ENCODE measurements around the gene TPP2.

TPP2 gene

GRCh38 chr13:102697929-102698648, 101.3 kb downstream of the TPP2 start:
- Histone ChIP-seq H3K36me3 (ENCODE audit: insufficient read depth, low read depth, low read length) (no peaks in the 10 kb centered on the region), H3K27me3 (ENCODE audit: insufficient read depth, low read length) (no peaks in the 10 kb centered on the region), H3K9me3 (ENCODE audit: insufficient read depth, low read depth, low read length) (no peaks in the 10 kb centered on the region), H3K9ac (ENCODE audit: low read depth, low read length) (no peak overlapping the region), H3K4me1 (ENCODE audit: insufficient read depth, low read length) (no peaks in the 10 kb centered on the region; the same call in 1 of the 2 replicates), H3K27ac (ENCODE audit: low read length) (no peak overlapping the region), H3K4me3 (ENCODE audit: low read length) (no peak overlapping the region)

GRCh38 chr13:102698649-102698980, 101.8 kb downstream of the TPP2 start:
- Histone ChIP-seq H3K9me3 (ENCODE audit: insufficient read depth, low read depth, low read length) (no peaks in the 10 kb centered on the region), H3K27me3 (ENCODE audit: insufficient read depth, low read length) (no peaks in the 10 kb centered on the region), H3K9ac (ENCODE audit: low read depth, low read length) (no peak overlapping the region), H3K36me3 (ENCODE audit: insufficient read depth, low read depth, low read length) (no peaks in the 10 kb centered on the region), H3K27ac (ENCODE audit: low read length) (no peak overlapping the region), H3K4me3 (ENCODE audit: low read length) (no peak overlapping the region), H3K4me1 (ENCODE audit: insufficient read depth, low read length) (no peaks in the 10 kb centered on the region; the same call in 1 of the 2 replicates)

GRCh38 chr13:102699504-102699903, 102.7 kb downstream of the TPP2 start:
- no peak overlapping the region for H3K9ac ChIP-seq (ENCODE audit: low read depth, low read length)
- H3K27ac ChIP-seq (ENCODE audit: low read length): no peak overlapping the region
- H3K9me3 ChIP-seq (ENCODE audit: insufficient read depth, low read depth, low read length): no peaks in the 10 kb centered on the region
- H3K27me3 ChIP-seq (ENCODE audit: insufficient read depth, low read length): no peaks in the 10 kb centered on the region
- H3K4me3 ChIP-seq (ENCODE audit: low read length): no peak overlapping the region
- H3K4me1 ChIP-seq (ENCODE audit: insufficient read depth, low read length): no peaks in the 10 kb centered on the region; the same call in 1 of the 2 replicates
- no peaks in the 10 kb centered on the region for H3K36me3 ChIP-seq (ENCODE audit: insufficient read depth, low read depth, low read length)

- Histone ChIP-seq H3K27me3 (ENCODE audit: insufficient read depth, low read length) (no peaks in the 10 kb centered on the region), H3K36me3 (ENCODE audit: insufficient read depth, low read depth, low read length) (no peaks in the 10 kb centered on the region), H3K27ac (ENCODE audit: low read length) (no peak overlapping the region), H3K4me1 (ENCODE audit: insufficient read depth, low read length) (no peaks in the 10 kb centered on the region; the same call in 1 of the 2 replicates), H3K9ac (ENCODE audit: low read depth, low read length) (no peak overlapping the region), H3K9me3 (ENCODE audit: insufficient read depth, low read depth, low read length) (no peaks in the 10 kb centered on the region), H3K4me3 (ENCODE audit: low read length) (no peak overlapping the region)
Measured at GRCh38 chr13:102700088-102701031, 103.6 kb downstream of the TPP2 start.

- Histone ChIP-seq H3K4me3 (ENCODE audit: low read length) (no peak overlapping the region), H3K4me1 (ENCODE audit: insufficient read depth, low read length) (no peaks in the 10 kb centered on the region; the same call in 1 of the 2 replicates), H3K27me3 (ENCODE audit: insufficient read depth, low read length) (no peaks in the 10 kb centered on the region), H3K36me3 (ENCODE audit: insufficient read depth, low read depth, low read length) (no peaks in the 10 kb centered on the region), H3K27ac (ENCODE audit: low read length) (no peak overlapping the region), H3K9ac (ENCODE audit: low read depth, low read length) (no peak overlapping the region), H3K9me3 (ENCODE audit: insufficient read depth, low read depth, low read length) (no peaks in the 10 kb centered on the region)
Measured at GRCh38 chr13:102701331-102701730, 104.5 kb downstream of the TPP2 start.

GRCh38 chr13:102702965-102703725, 106.4 kb downstream of the TPP2 start:
- no peaks in the 10 kb centered on the region; the same call in 1 of the 2 replicates for H3K4me1 ChIP-seq (ENCODE audit: insufficient read depth, low read length)
- no peak overlapping the region for H3K9ac ChIP-seq (ENCODE audit: low read depth, low read length)
- H3K9me3 ChIP-seq (ENCODE audit: insufficient read depth, low read depth, low read length): no peaks in the 10 kb centered on the region
- H3K36me3 ChIP-seq (ENCODE audit: insufficient read depth, low read depth, low read length): no peaks in the 10 kb centered on the region
- no peak overlapping the region for H3K4me3 ChIP-seq (ENCODE audit: low read length)
- H3K27me3 ChIP-seq (ENCODE audit: insufficient read depth, low read length): no peaks in the 10 kb centered on the region
- no peak overlapping the region for H3K27ac ChIP-seq (ENCODE audit: low read length)

- H3K9ac ChIP-seq (ENCODE audit: low read depth, low read length): no peak overlapping the region
- no peaks in the 10 kb centered on the region for H3K36me3 ChIP-seq (ENCODE audit: insufficient read depth, low read depth, low read length)
- H3K4me3 ChIP-seq (ENCODE audit: low read length): no peak overlapping the region
- no peaks in the 10 kb centered on the region for H3K27me3 ChIP-seq (ENCODE audit: insufficient read depth, low read length)
- H3K9me3 ChIP-seq (ENCODE audit: insufficient read depth, low read depth, low read length): no peaks in the 10 kb centered on the region
- no peak overlapping the region for H3K27ac ChIP-seq (ENCODE audit: low read length)
- no peaks in the 10 kb centered on the region; the same call in 1 of the 2 replicates for H3K4me1 ChIP-seq (ENCODE audit: insufficient read depth, low read length)
Measured at GRCh38 chr13:102703726-102704035, 106.9 kb downstream of the TPP2 start.

- H3K36me3 ChIP-seq (ENCODE audit: insufficient read depth, low read depth, low read length): no peaks in the 10 kb centered on the region
- no peaks in the 10 kb centered on the region for H3K9me3 ChIP-seq (ENCODE audit: insufficient read depth, low read depth, low read length)
- H3K27me3 ChIP-seq (ENCODE audit: insufficient read depth, low read length): no peaks in the 10 kb centered on the region
- no peaks in the 10 kb centered on the region; the same call in 1 of the 2 replicates for H3K4me1 ChIP-seq (ENCODE audit: insufficient read depth, low read length)
- H3K27ac ChIP-seq (ENCODE audit: low read length): no peak overlapping the region
- H3K4me3 ChIP-seq (ENCODE audit: low read length): no peak overlapping the region
- no peak overlapping the region for H3K9ac ChIP-seq (ENCODE audit: low read depth, low read length)
Measured at GRCh38 chr13:102704238-102705058, 107.7 kb downstream of the TPP2 start.

- no peaks in the 10 kb centered on the region; the same call in 1 of the 2 replicates for H3K9me3 ChIP-seq (ENCODE audit: insufficient read depth, low read depth, low read length)
- no peak overlapping the region for H3K9ac ChIP-seq (ENCODE audit: low read depth, low read length)
- no peaks in the 10 kb centered on the region for H3K27me3 ChIP-seq (ENCODE audit: insufficient read depth, low read length)
- H3K4me3 ChIP-seq (ENCODE audit: low read length): no peak overlapping the region
- no peaks in the 10 kb centered on the region for H3K36me3 ChIP-seq (ENCODE audit: insufficient read depth, low read depth, low read length)
- no peaks in the 10 kb centered on the region for H3K4me1 ChIP-seq (ENCODE audit: insufficient read depth, low read length)
- no peak overlapping the region for H3K27ac ChIP-seq (ENCODE audit: low read length)
Measured at GRCh38 chr13:102707467-102707866, 110.7 kb downstream of the TPP2 start.

- H3K27me3 ChIP-seq (ENCODE audit: insufficient read depth, low read length): no peaks in the 10 kb centered on the region
Measured at GRCh38 chr13:102708211-102708610, 111.4 kb downstream of the TPP2 start.

GRCh38 chr13:102708991-102709390, 112.2 kb downstream of the TPP2 start:
- H3K36me3 ChIP-seq (ENCODE audit: insufficient read depth, low read depth, low read length): no peaks in the 10 kb centered on the region

More at GRCh38 chr13:102708211-102708610, 111.4 kb downstream of the TPP2 start:
- Histone ChIP-seq H3K4me1 (ENCODE audit: insufficient read depth, low read length) (no peaks in the 10 kb centered on the region), H3K4me3 (ENCODE audit: low read length) (no peak overlapping the region), H3K27ac (ENCODE audit: low read length) (no peak overlapping the region), H3K9ac (ENCODE audit: low read depth, low read length) (no peak overlapping the region), H3K9me3 (ENCODE audit: insufficient read depth, low read depth, low read length) (no peaks in the 10 kb centered on the region; the same call in 1 of the 2 replicates), H3K36me3 (ENCODE audit: insufficient read depth, low read depth, low read length) (no peaks in the 10 kb centered on the region)

More at GRCh38 chr13:102708991-102709390, 112.2 kb downstream of the TPP2 start:
- H3K27me3 ChIP-seq (ENCODE audit: insufficient read depth, low read length): no peaks in the 10 kb centered on the region
- no peak overlapping the region for H3K27ac ChIP-seq (ENCODE audit: low read length)
- no peak overlapping the region for H3K9ac ChIP-seq (ENCODE audit: low read depth, low read length)
- H3K9me3 ChIP-seq (ENCODE audit: insufficient read depth, low read depth, low read length): no peaks in the 10 kb centered on the region; the same call in 1 of the 2 replicates
- no peaks in the 10 kb centered on the region for H3K4me1 ChIP-seq (ENCODE audit: insufficient read depth, low read length)
- H3K4me3 ChIP-seq (ENCODE audit: low read length): no peak overlapping the region; the same call in 1 of the 2 replicates
